Naive thymus-derived CD8-positive, alpha-beta T cell (primary cell): ENCODE measurements around the gene GATA2. TPM values are rescaled to one million over a fixed set of nuclear protein-coding genes. Genes with fewer than 3 reads are reported as not detected.
A peak's percentile ranks its signal among the peaks of the same experiment; 100 is the strongest.

ENCODE experiments used
- ATAC-seq, 2 donors: fragments of 150-1000 bp; cut with Tn5 transposase in 1 of 2; sonication (Bioruptor Pico), chemical (Tn5 transposase) in 1 of 2; 1 replicate in 1 of 2; 2 replicates in 1 of 2; pipeline ENCODE4 v1.10.0; 2021; ENCODE audit warnings: mild to moderate bottlenecking in 2 of 2, moderate library complexity in 2 of 2
- POLR2A ChIA-PET: fragments of 350-600 bp; sonication (Branson Sonifier 250); formaldehyde crosslinking; loops from one replicate; lab custom pipeline; 2021; ENCODE audit warnings: antibody characterized with exemption; lab: Charles Lee
- DNase-seq, 10 donors: peaks; one replicate each; pipeline versions ENCODE4 v3.0.0 to v3.0.0-alpha.2; 2020 to 2022
- H3K27ac Mint-ChIP-seq, 10 donors: one replicate each; pipeline ENCODE4 v1.8.0; 2020 to 2022; ENCODE audit warnings: mild to moderate bottlenecking in 10 of 10, mixed read lengths in 10 of 10, moderate library complexity in 4 of 10, inconsistent platforms in 1 of 10
- H3K27me3 Mint-ChIP-seq, 5 donors: one replicate each; pipeline ENCODE4 v1.8.0; 2021 to 2022; ENCODE audit warnings: mixed read lengths in 5 of 5
- H3K36me3 Mint-ChIP-seq, 3 donors: one replicate each; pipeline ENCODE4 v1.8.0; 2020 to 2022; ENCODE audit warnings: mixed read lengths in 3 of 3, mild to moderate bottlenecking in 2 of 3, inconsistent platforms in 1 of 3
- H3K4me1 Mint-ChIP-seq, 4 donors: one replicate each; pipeline ENCODE4 v1.8.0; 2021 to 2022; ENCODE audit warnings: mixed read lengths in 4 of 4
- H3K4me3 Mint-ChIP-seq, 10 donors: one replicate each; pipeline ENCODE4 v1.8.0; 2020 to 2022; ENCODE audit warnings: mild to moderate bottlenecking in 10 of 10, mixed read lengths in 10 of 10, moderate library complexity in 6 of 10, inconsistent platforms in 1 of 10
- H3K9me3 Mint-ChIP-seq, 9 donors: one replicate each; pipeline ENCODE4 v1.8.0; 2020 to 2022; ENCODE audit warnings: mixed read lengths in 9 of 9, mild to moderate bottlenecking in 3 of 9, inconsistent platforms in 1 of 9, moderate library complexity in 1 of 9
- polyA plus RNA-seq, 3 donors: library from polyadenylated mRNA; unstranded; fragments of 300-500 nt; fragmentation: Illumina TruSeq; gene quantifications; one replicate each; pipeline ENCODE4 v1.2.3, GENCODE V29; 2021
- total RNA-seq, 8 experiments: library from RNA in 2 of 8; stranded (reverse) in 2 of 8; gene quantifications; one replicate each; pipeline ENCODE4 v1.2.3 and lab custom pipeline; 2021 to 2026

GATA2 gene
- total and polyA plus RNA-seq, 5 experiments from 2014 or later, result not detected

- H3K4me3 Mint-ChIP-seq, result peak overlapping the region; percentile 5 to 77 (median 70)
- no peaks in the 10 kb centered on the region for H3K36me3 Mint-ChIP-seq
- H3K4me1 Mint-ChIP-seq, result peaks cover 4 to 9% (median 6%) of the 10 kb centered on the region in 4 donors
- POLR2A ChIA-PET, result no interaction called here
- H3K27ac Mint-ChIP-seq, result peak overlapping the region in 2 of 10 donors; percentile 17 to 66
- ATAC-seq (no peak), DNase-seq (no peak)
- H3K27me3 Mint-ChIP-seq, result peaks cover 31 to 85% (median 48%) of the 10 kb centered on the region in 5 donors
- H3K9me3 Mint-ChIP-seq, result no peaks in the 10 kb centered on the region
Observed at GRCh38 chr3:128498901-128499530, 6.0 kb upstream of the GATA2 start.

- peaks cover 35 to 93% (median 52%) of the 10 kb centered on the region in 5 donors for H3K27me3 Mint-ChIP-seq
- peaks cover 8 to 12% (median 10%) of the 10 kb centered on the region in 4 donors for H3K4me1 Mint-ChIP-seq
- no peak for DNase-seq
- no peak for ATAC-seq
- peak overlapping the region in 3 of 10 donors; percentile 17 to 69 (median 66) for H3K27ac Mint-ChIP-seq
- H3K36me3 Mint-ChIP-seq, result no peaks in the 10 kb centered on the region
- H3K4me3 Mint-ChIP-seq, result peak overlapping the region; percentile 42 to 77 (median 70)
- POLR2A ChIA-PET, result no interaction called here
- H3K9me3 Mint-ChIP-seq, result no peaks in the 10 kb centered on the region
Observed at GRCh38 chr3:128498127-128498626, 5.2 kb upstream of the GATA2 start.

GRCh38 chr3:128497305-128498126 is 4.5 kb upstream of the GATA2 start:
- no peaks in the 10 kb centered on the region for H3K36me3 Mint-ChIP-seq
- no peaks in the 10 kb centered on the region for H3K9me3 Mint-ChIP-seq
- H3K4me1 Mint-ChIP-seq, result peaks cover 8 to 12% (median 10%) of the 10 kb centered on the region in 4 donors
- H3K27me3 Mint-ChIP-seq, result peaks cover 33 to 91% (median 51%) of the 10 kb centered on the region in 5 donors
- ATAC-seq (peak; percentile 75 to 82), DNase-seq (peak; percentile 42 to 83 (median 70))
- POLR2A ChIA-PET, result no interaction called here
- peak overlapping the region; percentile 72 to 89 (median 80) for H3K4me3 Mint-ChIP-seq
- H3K27ac Mint-ChIP-seq, result peak overlapping the region in 3 of 10 donors; percentile 15 to 74 (median 19)

GRCh38 chr3:128496602-128497304 is 3.8 kb upstream of the GATA2 start:
- DNase-seq, result no peak
- Mint-ChIP-seq H3K4me3 (peak overlapping the region; percentile 72 to 89 (median 80)), H3K9me3 (no peaks in the 10 kb centered on the region), H3K36me3 (no peaks in the 10 kb centered on the region), H3K27me3 (peaks cover 35 to 89% (median 51%) of the 10 kb centered on the region in 5 donors), H3K4me1 (peaks cover 9 to 19% (median 15%) of the 10 kb centered on the region in 4 donors), H3K27ac (peak overlapping the region in 1 of 10 donors; percentile 15)
- POLR2A ChIA-PET, result interaction anchor here (0.8 kb wide), 1 partner anchor 12 kb away, joined by 3 read pairs; no protein-coding TSS in a partner anchor
- no peak for ATAC-seq

GRCh38 chr3:128496019-128496601 is 3.1 kb upstream of the GATA2 start:
- Mint-ChIP-seq H3K27me3 (peaks cover 38 to 89% (median 54%) of the 10 kb centered on the region in 5 donors), H3K9me3 (no peaks in the 10 kb centered on the region), H3K4me1 (peaks cover 9 to 24% (median 18%) of the 10 kb centered on the region in 4 donors), H3K36me3 (no peaks in the 10 kb centered on the region), H3K4me3 (peak overlapping the region; percentile 32 to 81 (median 52)), H3K27ac (peak overlapping the region in 2 of 10 donors; percentile 4 to 8)
- ATAC-seq (no peak), DNase-seq (no peak)
- POLR2A ChIA-PET, result interaction anchor here (0.8 kb wide), 1 partner anchor 12 kb away, joined by 3 read pairs; no protein-coding TSS in a partner anchor

- Mint-ChIP-seq H3K4me3 (peak overlapping the region in 7 of 10 donors; percentile 1 to 81 (median 36)), H3K27me3 (peaks cover 36 to 83% (median 51%) of the 10 kb centered on the region in 5 donors), H3K9me3 (no peaks in the 10 kb centered on the region), H3K4me1 (peaks cover 9 to 24% (median 22%) of the 10 kb centered on the region in 4 donors), H3K27ac (peak overlapping the region in 1 of 10 donors; percentile 8), H3K36me3 (no peaks in the 10 kb centered on the region)
- DNase-seq (peak in 1 of 10 donors; percentile 15), ATAC-seq (no peak)
- POLR2A ChIA-PET, result no interaction called here
Observed at GRCh38 chr3:128495435-128495970, 2.5 kb upstream of the GATA2 start.

- Mint-ChIP-seq H3K4me1 (peaks cover 12 to 35% (median 29%) of the 10 kb centered on the region in 4 donors), H3K9me3 (no peaks in the 10 kb centered on the region), H3K27ac (no peak overlapping the region), H3K36me3 (no peaks in the 10 kb centered on the region), H3K4me3 (peak overlapping the region in 3 of 10 donors; percentile 43 to 54 (median 48)), H3K27me3 (peaks cover 36 to 82% (median 48%) of the 10 kb centered on the region in 5 donors)
- DNase-seq (no peak), ATAC-seq (no peak)
- POLR2A ChIA-PET, result no interaction called here
Observed at GRCh38 chr3:128494367-128494650, 1.3 kb upstream of the GATA2 start.

DNA sequence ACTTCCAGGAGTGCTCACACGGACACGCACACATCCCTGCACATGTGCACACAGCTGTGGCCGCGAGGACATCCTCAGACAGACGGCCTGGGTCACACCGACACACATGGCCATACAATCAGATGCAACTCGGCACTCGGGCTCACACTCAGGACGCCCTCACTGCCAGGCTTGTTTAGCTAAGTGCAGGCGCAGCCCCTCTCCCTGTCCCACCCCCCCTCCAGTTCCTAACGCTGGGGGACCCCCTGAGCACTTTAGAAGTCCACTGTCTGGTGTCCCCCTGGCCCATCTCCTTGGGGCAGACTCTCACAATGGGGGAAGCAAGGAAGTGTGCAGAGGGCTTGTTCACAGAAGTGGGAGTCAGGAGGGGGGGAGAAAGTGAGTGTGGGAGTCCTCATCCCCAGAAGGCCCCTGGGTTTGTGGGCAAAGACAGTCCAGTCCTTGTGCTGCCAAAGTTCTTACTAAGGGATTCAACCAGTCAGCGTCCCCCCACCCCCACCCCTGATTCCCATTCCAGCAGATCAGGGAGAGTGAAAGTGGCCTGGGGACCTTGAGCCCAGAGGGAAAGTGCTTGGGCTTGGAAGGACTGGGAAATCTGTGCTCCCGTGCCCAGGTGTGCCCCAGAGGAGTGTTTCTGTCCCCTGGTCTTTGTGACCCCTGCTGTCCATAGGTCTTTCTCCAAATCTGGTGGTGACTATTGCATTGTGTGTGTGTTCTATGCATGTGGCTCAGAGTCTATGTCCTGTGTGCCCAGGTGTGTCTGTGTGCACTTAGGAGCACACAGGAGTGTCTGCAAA is 767 bp upstream of the GATA2 start:
- no peak for ATAC-seq
- H3K9me3 Mint-ChIP-seq, result no peaks in the 10 kb centered on the region
- H3K4me1 Mint-ChIP-seq, result peaks cover 12 to 37% (median 29%) of the 10 kb centered on the region in 4 donors
- H3K4me3 Mint-ChIP-seq, result peak overlapping the region in 9 of 10 donors; percentile 52 to 69 (median 66)
- no peak overlapping the region for H3K27ac Mint-ChIP-seq
- no peaks in the 10 kb centered on the region for H3K36me3 Mint-ChIP-seq
- peaks cover 31 to 82% (median 46%) of the 10 kb centered on the region in 5 donors for H3K27me3 Mint-ChIP-seq
- peak in 1 of 10 donors; percentile 15 for DNase-seq
- POLR2A ChIA-PET, result no interaction called here

- ATAC-seq, result peak in 1 of 2 donors; percentile 7
- peak in 3 of 10 donors; percentile 24 to 36 (median 35) for DNase-seq
- POLR2A ChIA-PET, result no interaction called here
- Mint-ChIP-seq H3K27me3 (peaks cover 31 to 86% (median 42%) of the 10 kb centered on the region in 5 donors), H3K4me1 (peaks cover 11 to 46% (median 36%) of the 10 kb centered on the region in 4 donors), H3K9me3 (no peaks in the 10 kb centered on the region), H3K4me3 (peak overlapping the region; percentile 19 to 69 (median 56)), H3K36me3 (no peaks in the 10 kb centered on the region), H3K27ac (no peak overlapping the region)
Observed at GRCh38 chr3:128491941-128492670, 895 bp downstream of the GATA2 start.

DNA sequence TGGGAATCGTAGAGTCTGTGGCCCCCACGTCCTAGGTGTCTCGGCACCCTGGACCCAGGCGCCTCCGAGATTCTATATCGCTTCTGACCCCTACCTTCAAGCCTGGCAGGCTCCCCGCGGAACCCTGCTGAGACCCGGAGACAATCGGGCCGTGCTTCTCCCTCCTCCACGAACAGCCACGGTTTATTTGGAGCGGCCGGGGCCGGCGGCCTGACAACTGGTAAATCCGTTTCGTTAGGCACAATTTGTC is 1.4 kb downstream of the GATA2 start:
- POLR2A ChIA-PET, result no interaction called here

More for the DNA sequence above, 1.4 kb downstream of the GATA2 start:
- Mint-ChIP-seq H3K4me3 (peak overlapping the region in 8 of 10 donors; percentile 24 to 69 (median 57)), H3K27me3 (peaks cover 31 to 86% (median 42%) of the 10 kb centered on the region in 5 donors), H3K27ac (no peak overlapping the region), H3K36me3 (no peaks in the 10 kb centered on the region), H3K4me1 (peaks cover 11 to 50% (median 37%) of the 10 kb centered on the region in 4 donors), H3K9me3 (no peaks in the 10 kb centered on the region)
- ATAC-seq (no peak), DNase-seq (peak in 1 of 10 donors; percentile 33)
